IgD-negative memory B cell (primary cell): Measurements from ENCODE around the gene APOM. TPM values are rescaled to one million over a fixed set of nuclear protein-coding genes. Genes with fewer than 3 reads are reported as not detected.

ENCODE experiments used
- H3K27ac Mint-ChIP-seq, 3 donors: one replicate each; pipeline ENCODE4 v1.8.0; 2020 to 2022; ENCODE audit warnings: mild to moderate bottlenecking in 3 of 3, mixed read lengths in 3 of 3, moderate library complexity in 1 of 3
- H3K27me3 Mint-ChIP-seq: one replicate; pipeline ENCODE4 v1.8.0; 2021; ENCODE audit warnings: mixed read lengths
- H3K36me3 Mint-ChIP-seq: one replicate; pipeline ENCODE4 v1.8.0; 2020; ENCODE audit warnings: mild to moderate bottlenecking, mixed read lengths
- H3K4me1 Mint-ChIP-seq, 3 donors: one replicate each; pipeline ENCODE4 v1.8.0; 2020 to 2022; ENCODE audit warnings: mixed read lengths in 3 of 3, mild to moderate bottlenecking in 1 of 3
- H3K4me3 Mint-ChIP-seq, 4 donors: one replicate each; pipeline ENCODE4 v1.8.0; 2020 to 2022; ENCODE audit warnings: mild to moderate bottlenecking in 4 of 4, mixed read lengths in 4 of 4, moderate library complexity in 3 of 4
- H3K9me3 Mint-ChIP-seq, 3 donors: one replicate each; pipeline ENCODE4 v1.8.0; 2020 to 2021; ENCODE audit warnings: mixed read lengths in 3 of 3, mild to moderate bottlenecking in 1 of 3
- polyA plus RNA-seq: library from polyadenylated mRNA; unstranded; fragments of 300-500 nt; fragmentation: Illumina TruSeq; gene quantifications from one replicate; pipeline ENCODE4 v1.2.3, GENCODE V29; 2021

Gene APOM
- 8.5 TPM for polyA plus RNA-seq

DNA sequence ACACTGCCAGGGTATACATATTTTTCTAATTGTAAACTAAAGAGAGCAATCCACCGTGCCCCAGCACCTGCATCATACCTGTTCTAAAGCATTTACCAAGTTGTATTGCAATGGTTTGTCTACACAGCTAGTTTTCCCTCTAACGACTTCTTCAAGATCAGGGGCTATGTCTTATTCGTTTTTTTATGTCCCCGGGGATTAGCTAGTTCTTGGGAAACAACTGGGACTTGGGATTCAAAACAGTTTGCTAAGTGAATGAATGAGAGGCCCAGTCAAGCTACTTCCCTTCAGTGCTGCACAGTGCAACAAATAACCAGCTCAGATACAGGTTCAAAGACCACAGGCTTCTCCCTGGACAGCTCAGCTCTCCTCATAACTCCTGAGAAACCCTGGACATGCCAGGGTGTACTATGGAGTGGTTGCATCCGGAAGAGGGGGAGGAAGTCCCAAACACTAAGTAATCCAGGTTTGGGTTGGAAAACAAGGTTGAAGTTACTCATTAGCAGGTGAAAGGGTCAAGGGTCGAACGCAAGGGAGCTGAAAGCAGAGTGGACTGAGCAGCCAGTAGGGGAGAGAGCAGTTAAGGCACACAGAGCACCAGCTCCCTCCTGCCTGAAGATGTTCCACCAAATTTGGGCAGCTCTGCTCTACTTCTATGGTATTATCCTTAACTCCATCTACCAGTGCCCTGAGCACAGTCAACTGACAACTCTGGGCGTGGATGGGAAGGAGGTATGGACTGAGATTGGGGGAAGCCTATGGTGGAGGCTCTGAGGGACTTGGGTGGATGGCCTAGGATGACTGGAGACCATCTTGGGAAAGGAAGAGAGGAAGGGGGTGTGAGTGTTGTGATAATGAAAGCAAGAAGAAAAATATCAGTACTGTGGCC lies at the start of gene APOM:
TSS of gene APOM (plus strand) at position 546 of the 889 bp plus-strand sequence. CDS start at position 619, 73 bp downstream.
- H3K27me3 Mint-ChIP-seq = no peaks in the 10 kb centered on the region
- no peaks in the 10 kb centered on the region for H3K9me3 Mint-ChIP-seq
- H3K4me1 Mint-ChIP-seq = peaks cover 37 to 44% (median 43%) of the 10 kb centered on the region in 3 donors
- peak within 1 kb of the TSS; percentile 71 to 78 (median 77) for H3K27ac Mint-ChIP-seq
- peak within 1 kb of the TSS; percentile 44 to 93 (median 57) for H3K4me3 Mint-ChIP-seq
- H3K36me3 Mint-ChIP-seq = peaks cover 11% of the 10 kb centered on the region

DNA sequence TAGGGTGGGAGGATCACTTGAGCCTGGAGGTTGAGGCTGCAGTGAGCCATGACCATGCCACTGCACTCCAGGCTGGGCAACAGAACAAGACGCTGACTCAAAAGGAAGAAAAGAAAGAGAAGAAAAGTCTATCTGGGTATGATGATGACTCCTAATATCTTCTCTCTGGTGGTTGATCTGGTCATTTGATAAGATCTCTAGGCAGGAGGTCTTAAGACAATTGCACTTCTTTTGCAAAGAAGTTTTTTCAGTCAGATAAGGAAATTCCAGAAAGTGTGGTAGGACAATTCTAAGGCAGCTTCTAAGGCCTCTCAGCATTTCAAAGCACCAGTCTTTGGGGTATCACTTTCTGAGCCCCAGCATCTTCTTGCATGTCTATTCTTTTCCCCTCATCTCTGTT lies 48.4 kb upstream of the APOM start:
- Mint-ChIP-seq H3K27ac (no peak overlapping the region), H3K4me3 (no peak overlapping the region), H3K27me3 (no peaks in the 10 kb centered on the region), H3K36me3 (no peaks in the 10 kb centered on the region), H3K4me1 (peaks cover 0 to 2% (median 0%) of the 10 kb centered on the region in 3 donors), H3K9me3 (no peaks in the 10 kb centered on the region)

DNA sequence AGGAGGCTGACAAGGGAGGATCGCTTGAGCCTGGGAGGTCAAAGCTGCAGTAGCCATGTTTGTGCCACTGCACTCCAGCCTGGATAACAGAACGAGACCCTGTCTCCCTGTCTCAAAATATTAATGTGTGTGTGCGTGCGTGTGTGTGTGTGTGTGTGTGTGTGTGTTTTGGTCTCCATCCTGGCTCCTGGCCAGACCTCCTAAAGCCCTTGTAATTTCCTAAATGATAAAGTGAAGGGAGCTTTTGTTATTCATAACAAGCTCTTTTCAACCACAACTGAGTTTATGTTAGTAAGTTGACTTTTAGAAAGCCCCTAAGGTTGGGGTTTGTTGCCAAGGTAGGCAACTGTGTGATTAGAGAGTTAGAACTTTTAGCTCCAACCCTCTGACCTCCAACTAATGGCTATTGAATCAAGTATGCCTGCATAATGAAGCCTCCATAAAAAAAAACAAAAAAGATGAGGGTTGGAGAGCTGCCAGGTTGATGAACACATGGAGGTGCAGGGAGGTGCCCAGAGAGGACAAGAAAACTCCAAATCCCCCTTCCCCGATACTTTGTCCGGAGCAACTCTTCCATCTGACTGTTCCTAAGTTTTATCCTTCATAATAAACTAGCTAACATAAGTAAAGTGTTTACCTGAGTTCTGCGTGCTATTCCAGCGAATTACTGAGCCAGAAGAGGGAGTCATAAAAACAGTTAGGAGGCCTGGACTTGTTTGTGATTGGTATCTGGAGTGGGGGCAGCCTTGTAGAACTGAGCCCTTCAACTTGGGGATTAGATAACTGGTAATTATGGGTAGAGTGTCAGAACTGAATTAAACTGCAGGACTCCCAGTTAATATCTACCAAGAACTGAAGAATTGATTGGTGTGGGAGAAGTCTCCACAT lies 45.9 kb upstream of the APOM start:
- H3K27ac Mint-ChIP-seq = no peak overlapping the region
- H3K36me3 Mint-ChIP-seq = no peaks in the 10 kb centered on the region
- no peaks in the 10 kb centered on the region for H3K9me3 Mint-ChIP-seq
- peaks cover 7 to 10% (median 9%) of the 10 kb centered on the region in 3 donors for H3K4me1 Mint-ChIP-seq
- no peak overlapping the region for H3K4me3 Mint-ChIP-seq
- H3K27me3 Mint-ChIP-seq = peaks cover 3% of the 10 kb centered on the region

DNA sequence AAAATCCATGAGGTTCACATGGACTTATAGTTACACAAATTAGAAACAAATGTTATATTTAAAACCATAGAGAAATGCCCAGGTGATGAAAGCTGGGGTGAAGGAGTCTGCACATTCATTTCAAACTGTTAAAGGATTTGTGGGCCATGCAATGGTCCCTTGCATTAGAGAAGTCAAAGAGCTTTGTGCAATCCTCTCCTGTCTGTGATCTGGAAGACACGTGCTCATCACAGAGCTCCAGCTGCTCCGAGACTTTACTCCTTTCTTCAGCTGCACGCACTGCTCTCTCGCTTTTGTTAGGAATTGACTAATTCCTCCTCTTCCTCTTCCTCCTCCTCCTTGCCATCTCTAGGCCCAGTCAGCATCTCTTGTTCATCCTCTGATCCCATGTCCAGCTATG lies 44.7 kb upstream of the APOM start:
- H3K27ac Mint-ChIP-seq = peak overlapping the region in 1 of 3 donors; percentile 39
- no peaks in the 10 kb centered on the region for H3K36me3 Mint-ChIP-seq
- peaks cover 11 to 20% (median 20%) of the 10 kb centered on the region in 3 donors for H3K4me1 Mint-ChIP-seq
- peaks cover 4% of the 10 kb centered on the region for H3K27me3 Mint-ChIP-seq
- no peaks in the 10 kb centered on the region for H3K9me3 Mint-ChIP-seq
- no peak overlapping the region for H3K4me3 Mint-ChIP-seq

DNA sequence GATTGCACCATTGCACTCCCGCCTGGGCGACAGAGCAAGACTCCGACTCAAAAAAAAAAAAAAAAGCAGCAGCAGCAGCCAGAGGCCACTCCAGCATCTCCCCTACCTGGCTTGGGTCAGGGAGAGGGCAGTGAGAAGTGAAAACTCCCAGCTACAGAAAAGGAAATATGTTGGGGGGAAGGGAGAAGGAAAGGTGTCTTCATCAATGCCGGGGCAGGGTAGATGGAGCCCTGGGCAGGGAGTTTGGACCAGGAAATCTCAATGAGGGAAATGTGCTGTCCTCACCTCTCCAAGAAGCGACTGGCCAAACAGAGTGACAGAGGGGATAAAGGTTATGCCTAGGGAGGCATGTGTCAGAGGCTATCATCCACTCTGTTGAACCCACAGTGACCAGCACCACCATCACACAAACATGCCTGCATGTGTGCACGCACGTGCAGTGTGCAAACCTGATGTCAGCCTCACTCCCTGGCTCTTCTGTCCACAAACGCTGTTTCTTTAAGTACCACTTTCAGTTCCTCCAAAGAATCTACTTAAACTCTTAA lies 41.5 kb upstream of the APOM start:
- Mint-ChIP-seq H3K4me1 (peaks cover 15 to 28% (median 23%) of the 10 kb centered on the region in 3 donors), H3K4me3 (peak overlapping the region in 1 of 4 donors; percentile 83), H3K9me3 (no peaks in the 10 kb centered on the region), H3K36me3 (no peaks in the 10 kb centered on the region), H3K27me3 (peaks cover 4% of the 10 kb centered on the region), H3K27ac (peak overlapping the region in 2 of 3 donors; percentile 64 to 92)

DNA sequence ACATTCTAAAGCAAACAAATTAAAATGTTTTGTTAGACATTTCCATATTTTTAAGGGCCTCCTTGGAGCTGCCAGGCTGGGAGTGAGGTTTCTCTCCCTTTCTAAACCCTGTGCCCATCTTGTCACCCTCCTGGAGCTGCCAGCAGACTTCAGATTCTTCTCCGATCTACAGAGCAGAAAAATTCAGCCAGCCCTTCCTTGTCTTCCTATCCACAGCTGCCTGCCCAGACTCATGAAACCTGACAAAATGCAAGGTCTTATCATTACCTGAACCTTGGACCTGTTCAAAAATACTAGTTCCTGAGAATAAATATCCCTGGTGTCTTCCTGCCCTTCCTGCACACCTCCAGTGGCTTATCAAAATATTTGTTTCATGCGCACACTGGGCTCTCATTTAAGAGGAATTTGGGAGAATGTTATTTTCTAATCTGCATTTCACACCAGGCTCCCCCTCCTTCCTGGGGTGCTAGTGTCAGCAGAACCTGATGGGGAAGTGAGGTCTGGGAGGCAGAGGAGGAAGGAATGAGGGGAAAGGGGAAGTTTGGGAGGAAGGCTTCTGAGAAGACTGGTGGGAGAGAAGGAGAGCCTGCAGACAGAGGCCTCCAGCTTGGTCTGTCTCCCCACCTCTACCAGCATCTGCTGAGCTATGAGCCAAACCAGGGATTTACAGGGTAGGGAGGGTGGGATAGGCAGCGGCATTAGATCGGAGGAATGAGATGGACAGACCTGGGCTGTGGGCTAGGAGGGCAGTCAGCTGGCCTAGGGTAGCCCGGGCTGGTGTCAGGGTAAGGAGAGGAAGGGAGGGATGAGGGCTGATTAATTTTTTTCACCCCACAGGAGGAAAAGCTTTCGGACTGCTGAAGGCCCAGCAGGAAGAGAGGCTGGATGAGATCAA lies 40.8 kb upstream of the APOM start, which contains the start of gene AIF1:
TSS of gene AIF1 (plus strand) at position 551 of the 895 bp plus-strand sequence. CDS start at position 647, 96 bp downstream.
- Mint-ChIP-seq H3K9me3 (no peaks in the 10 kb centered on the region), H3K27me3 (peaks cover 4% of the 10 kb centered on the region), H3K4me3 (peak within 1 kb of the TSS in 3 of 4 donors; percentile 18 to 83 (median 46)), H3K27ac (peak within 1 kb of the TSS; percentile 64 to 92 (median 71)), H3K4me1 (peaks cover 16 to 32% (median 25%) of the 10 kb centered on the region in 3 donors), H3K36me3 (no peaks in the 10 kb centered on the region)

DNA sequence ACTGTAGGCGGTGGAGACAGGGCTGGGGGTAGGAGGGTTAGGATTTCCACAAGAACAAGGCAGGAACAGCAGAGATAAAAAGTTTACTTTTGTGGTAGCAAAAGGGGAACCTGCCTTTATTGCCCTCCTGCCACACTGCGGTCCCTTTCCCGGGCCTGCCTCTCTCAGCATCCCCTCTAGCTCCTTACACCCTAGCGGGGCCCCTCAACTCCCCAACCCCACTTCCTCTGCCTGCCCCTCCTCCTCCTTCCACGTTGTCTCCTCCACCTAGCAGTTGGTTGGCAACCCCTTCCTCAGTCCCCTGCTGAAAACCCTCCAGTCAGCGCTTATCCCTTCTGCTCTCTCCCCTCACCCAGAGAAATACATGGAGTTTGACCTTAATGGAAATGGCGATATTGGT lies 39.9 kb upstream of the APOM start:
- Mint-ChIP-seq H3K4me1 (peaks cover 21 to 32% (median 25%) of the 10 kb centered on the region in 3 donors), H3K27ac (peak overlapping the region; percentile 53 to 82 (median 64)), H3K27me3 (peaks cover 4% of the 10 kb centered on the region), H3K9me3 (peaks cover 0 to 2% (median 0%) of the 10 kb centered on the region in 3 donors), H3K36me3 (no peaks in the 10 kb centered on the region), H3K4me3 (peak overlapping the region in 1 of 4 donors; percentile 18)

DNA sequence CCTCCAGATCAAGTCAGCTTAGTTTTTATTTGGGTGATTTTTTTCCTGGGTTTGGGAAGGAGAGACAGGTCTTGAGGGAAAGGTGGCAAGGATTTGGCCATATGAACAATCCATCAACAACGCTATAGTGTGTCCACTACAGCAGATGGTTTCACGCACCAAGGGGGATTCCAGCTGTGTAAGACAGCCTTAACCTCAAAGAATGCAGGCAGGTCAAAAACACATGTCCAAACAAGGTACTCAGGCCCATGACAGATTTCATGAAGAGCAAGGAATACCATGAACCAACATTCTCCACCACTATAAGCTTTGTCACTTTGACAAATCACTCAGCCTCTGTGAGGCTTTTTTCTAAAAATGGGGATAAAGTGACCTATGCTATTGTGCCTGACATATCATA lies 38.7 kb upstream of the APOM start:
- Mint-ChIP-seq H3K4me1 (peaks cover 29 to 39% (median 33%) of the 10 kb centered on the region in 3 donors), H3K27me3 (peaks cover 4% of the 10 kb centered on the region), H3K4me3 (peak overlapping the region in 3 of 4 donors; percentile 23 to 79 (median 47)), H3K9me3 (peaks cover 0 to 2% (median 0%) of the 10 kb centered on the region in 3 donors), H3K36me3 (no peaks in the 10 kb centered on the region), H3K27ac (peak overlapping the region in 2 of 3 donors; percentile 52 to 65)

DNA sequence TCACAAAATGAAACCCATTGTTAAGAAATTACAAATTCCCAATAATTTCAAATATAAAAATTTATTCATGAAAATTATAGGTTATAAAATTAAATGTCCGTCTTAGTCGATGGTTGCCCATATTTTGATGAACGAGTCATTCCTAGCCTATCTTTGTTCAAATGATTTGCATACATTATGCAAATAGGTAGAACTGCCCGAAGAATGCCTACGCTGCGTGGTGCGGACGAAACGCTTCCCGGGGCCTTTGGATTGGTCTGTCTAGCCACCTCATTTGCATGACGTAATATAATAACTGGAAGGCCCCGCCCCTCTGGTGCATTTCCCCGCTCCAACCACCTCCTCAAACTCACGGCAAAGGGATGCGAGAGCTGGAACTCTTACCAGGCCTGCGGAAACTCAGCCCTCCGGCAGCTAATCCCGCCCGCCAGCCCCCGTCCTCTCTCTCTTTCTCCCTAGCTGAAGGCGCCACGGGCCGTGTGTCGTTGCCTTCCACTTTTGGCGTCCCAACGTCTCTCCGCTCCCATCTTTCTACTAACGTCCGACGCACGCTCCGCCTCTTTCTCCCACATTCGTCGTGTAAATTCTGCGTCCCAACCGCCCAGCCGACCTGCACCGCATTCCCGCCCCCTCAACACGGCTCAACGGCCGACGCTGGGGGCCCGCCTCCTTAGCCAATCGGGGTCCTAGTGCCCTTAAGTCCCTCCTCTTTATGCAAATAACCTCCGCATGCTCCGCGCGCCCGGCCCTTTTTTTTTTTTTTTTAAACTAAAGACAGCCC lies 35.7 kb upstream of the APOM start:
- H3K36me3 Mint-ChIP-seq = no peaks in the 10 kb centered on the region
- H3K9me3 Mint-ChIP-seq = peaks cover 0 to 2% (median 0%) of the 10 kb centered on the region in 3 donors
- peaks cover 27 to 32% (median 27%) of the 10 kb centered on the region in 3 donors for H3K4me1 Mint-ChIP-seq
- peaks cover 1% of the 10 kb centered on the region for H3K27me3 Mint-ChIP-seq
- H3K4me3 Mint-ChIP-seq = peak overlapping the region; percentile 88 to 100 (median 94)
- H3K27ac Mint-ChIP-seq = peak overlapping the region; percentile 94 to 98 (median 97)

DNA sequence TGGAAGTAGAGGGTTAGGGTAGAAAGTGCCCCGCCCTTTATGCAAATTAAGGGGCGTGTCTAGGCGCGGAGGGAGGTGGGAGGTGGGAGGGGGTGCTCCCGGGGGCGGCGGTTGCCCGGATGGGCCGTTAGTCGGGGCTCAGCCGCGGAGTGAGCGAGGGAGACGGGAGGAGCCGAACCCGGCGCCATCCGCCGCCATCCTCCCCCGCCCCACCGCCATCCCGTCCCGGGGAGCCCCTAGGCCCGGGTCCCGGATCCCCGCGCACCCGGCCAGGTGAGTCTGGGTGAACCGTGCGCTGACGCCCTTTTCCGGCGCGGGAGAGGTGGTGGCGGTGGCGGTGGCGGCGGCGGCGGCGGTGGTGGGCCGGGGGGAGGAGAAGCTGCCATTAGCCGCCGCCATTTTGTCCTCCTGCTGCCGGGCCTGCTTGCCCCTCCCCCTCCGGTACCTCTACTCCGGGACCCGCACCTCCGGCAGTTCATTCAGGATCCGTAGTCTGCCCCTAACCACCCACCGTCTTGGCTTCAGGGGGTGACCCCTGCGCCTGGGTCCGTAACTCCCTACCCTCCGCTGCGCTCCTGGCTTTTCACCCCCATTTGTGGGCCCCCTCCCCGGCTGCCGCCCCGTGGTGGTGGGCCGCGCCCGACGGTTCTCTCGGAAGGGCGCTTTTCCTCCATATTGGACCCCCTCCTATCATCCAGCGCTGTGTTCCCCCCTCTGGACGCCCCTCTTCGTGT lies 34.9 kb upstream of the APOM start, which contains the start of gene PRRC2A:
TSS of gene PRRC2A (plus strand) at position 130 of the 734 bp plus-strand sequence. CDS start 2,075 bp downstream, outside the sequence.
- Mint-ChIP-seq H3K9me3 (peaks cover 0 to 2% (median 0%) of the 10 kb centered on the region in 3 donors), H3K36me3 (no peaks in the 10 kb centered on the region), H3K4me3 (peak within 1 kb of the TSS; percentile 88 to 100 (median 94)), H3K27ac (peak within 1 kb of the TSS; percentile 94 to 98 (median 97)), H3K4me1 (peaks cover 22 to 26% (median 25%) of the 10 kb centered on the region in 3 donors), H3K27me3 (no peaks in the 10 kb centered on the region)

DNA sequence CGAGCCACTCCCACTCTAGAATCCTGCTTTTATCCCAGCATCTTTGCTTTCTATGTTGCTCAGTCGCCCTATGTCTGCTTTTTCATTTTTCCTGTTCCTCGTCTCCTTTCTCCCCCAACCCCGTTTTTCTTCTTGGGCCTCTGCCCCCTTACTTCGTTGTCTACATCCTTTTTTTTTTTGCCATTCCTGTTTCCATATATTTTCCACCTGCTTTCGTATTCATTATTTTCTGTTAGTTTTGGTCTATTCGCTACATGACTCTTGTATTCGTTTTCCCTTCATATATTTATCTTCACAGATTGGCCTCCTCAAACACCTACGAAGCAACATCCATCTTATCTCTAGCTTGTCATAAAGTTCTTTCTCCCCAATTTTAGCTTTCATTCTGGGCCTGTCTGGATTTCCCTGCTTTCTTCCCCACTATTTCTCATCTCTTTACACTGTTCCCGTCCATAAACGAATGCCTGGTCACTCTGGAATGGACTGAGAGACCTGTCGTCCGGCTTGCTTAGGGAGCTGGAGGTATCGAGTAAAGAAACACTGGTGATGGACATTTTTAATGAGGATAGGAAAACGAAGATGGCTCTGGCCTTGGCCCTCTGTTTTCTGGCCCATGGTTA lies 34.3 kb upstream of the APOM start:
- H3K9me3 Mint-ChIP-seq = peaks cover 0 to 2% (median 0%) of the 10 kb centered on the region in 3 donors
- H3K4me1 Mint-ChIP-seq = peaks cover 19 to 26% (median 21%) of the 10 kb centered on the region in 3 donors
- H3K27ac Mint-ChIP-seq = peak overlapping the region; percentile 94 to 98 (median 95)
- H3K4me3 Mint-ChIP-seq = peak overlapping the region; percentile 88 to 100 (median 94)
- H3K27me3 Mint-ChIP-seq = no peaks in the 10 kb centered on the region
- no peaks in the 10 kb centered on the region for H3K36me3 Mint-ChIP-seq

DNA sequence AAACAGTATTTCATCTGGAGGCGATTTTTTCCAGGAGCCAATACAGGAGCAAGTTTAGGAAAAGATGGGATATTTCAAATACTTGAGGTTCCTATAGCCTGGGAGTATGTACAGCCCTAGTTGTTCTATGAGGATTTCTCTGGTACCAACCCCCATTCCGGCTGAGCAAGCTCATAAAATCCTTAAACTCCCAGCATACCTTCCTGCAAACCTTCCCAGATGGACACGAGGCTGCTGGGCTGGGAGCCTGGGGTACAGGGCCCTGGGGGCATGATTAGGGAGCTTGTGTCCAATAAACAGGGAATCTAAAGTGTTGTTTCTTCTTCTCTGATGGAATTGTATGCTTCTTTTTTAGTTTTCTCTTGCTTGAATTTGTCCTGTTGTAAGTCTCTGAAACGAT lies 33.7 kb upstream of the APOM start:
- Mint-ChIP-seq H3K27me3 (no peaks in the 10 kb centered on the region), H3K9me3 (peaks cover 0 to 2% (median 0%) of the 10 kb centered on the region in 3 donors), H3K4me1 (peaks cover 19 to 23% (median 19%) of the 10 kb centered on the region in 3 donors), H3K27ac (peak overlapping the region; percentile 94 to 98 (median 95)), H3K36me3 (peaks cover 3% of the 10 kb centered on the region), H3K4me3 (peak overlapping the region; percentile 88 to 100 (median 94))
